Gastroesophageal sphincter (tissue), 3 donors: ENCODE data around the gene SEC24D.

ENCODE experiments used
- POLR2A ChIP-seq, 2 donors: fragments of 450-650 bp; IDR thresholded peaks; one replicate each; pipeline ENCODE4 v1.6.1; 2017; ENCODE audit warnings: antibody characterized with exemption in 2 of 2, mild to moderate bottlenecking in 2 of 2, moderate library complexity in 1 of 2
- TF ChIP-seq, protein P1 (sequence below), 4 experiments: fragments of 200-600 bp in 2 of 4; fragments of 450-650 bp in 2 of 4; sonication (generic) in 1 of 4; IDR thresholded peaks; one replicate each; pipeline ENCODE4 v1.5.1; 2017 to 2019; ENCODE audit warnings: antibody characterized with exemption in 4 of 4, mild to moderate bottlenecking in 2 of 4, moderate library complexity in 2 of 4

DNA sequence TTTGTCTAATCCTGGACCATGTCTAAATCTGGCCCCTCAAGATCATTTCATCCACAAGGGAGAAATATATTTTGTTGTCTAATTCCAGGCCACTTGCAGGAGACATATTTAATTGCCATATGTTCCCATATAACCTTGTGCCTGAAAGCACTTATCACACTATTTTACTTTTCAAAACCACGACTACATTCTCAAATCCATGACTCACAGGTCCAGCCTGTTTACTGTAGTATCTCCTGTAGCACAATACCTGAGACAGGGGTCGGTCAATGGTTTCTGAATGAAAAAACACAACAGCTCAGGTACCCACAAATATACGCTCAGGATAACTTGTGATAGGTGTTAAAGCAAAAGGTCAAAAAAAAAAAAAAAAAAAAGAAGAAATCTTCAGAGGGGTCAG is 60.9 kb downstream of the SEC24D start:
- TF ChIP-seq, protein P1, sequence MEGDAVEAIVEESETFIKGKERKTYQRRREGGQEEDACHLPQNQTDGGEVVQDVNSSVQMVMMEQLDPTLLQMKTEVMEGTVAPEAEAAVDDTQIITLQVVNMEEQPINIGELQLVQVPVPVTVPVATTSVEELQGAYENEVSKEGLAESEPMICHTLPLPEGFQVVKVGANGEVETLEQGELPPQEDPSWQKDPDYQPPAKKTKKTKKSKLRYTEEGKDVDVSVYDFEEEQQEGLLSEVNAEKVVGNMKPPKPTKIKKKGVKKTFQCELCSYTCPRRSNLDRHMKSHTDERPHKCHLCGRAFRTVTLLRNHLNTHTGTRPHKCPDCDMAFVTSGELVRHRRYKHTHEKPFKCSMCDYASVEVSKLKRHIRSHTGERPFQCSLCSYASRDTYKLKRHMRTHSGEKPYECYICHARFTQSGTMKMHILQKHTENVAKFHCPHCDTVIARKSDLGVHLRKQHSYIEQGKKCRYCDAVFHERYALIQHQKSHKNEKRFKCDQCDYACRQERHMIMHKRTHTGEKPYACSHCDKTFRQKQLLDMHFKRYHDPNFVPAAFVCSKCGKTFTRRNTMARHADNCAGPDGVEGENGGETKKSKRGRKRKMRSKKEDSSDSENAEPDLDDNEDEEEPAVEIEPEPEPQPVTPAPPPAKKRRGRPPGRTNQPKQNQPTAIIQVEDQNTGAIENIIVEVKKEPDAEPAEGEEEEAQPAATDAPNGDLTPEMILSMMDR (IDR thresholded peaks at IDR 0.05): no peak
- TF ChIP-seq POLR2A (IDR thresholded peaks at IDR 0.05): no peak
